AG09319 (cell line): Measurements from ENCODE around the gene SURF6.

ENCODE experiments used
- DNase-seq: peaks from one replicate; pipeline ENCODE4 v3.0.0-alpha.2; 2010; ENCODE audit warnings: low read depth; ENCODE audit errors: extremely low read depth
- CTCF ChIP-seq: IDR thresholded peaks from 2 replicates; pipeline ENCODE4 v1.5.1; 2011; ENCODE audit warnings: low read depth, mild to moderate bottlenecking, inconsistent platforms, low read length, moderate library complexity

Gene SURF6

GRCh38 chr9:133335924-133336811 is at the start of gene SURF6:
SURF6 (minus strand) TSS chr9:133336188; CDS start chr9:133336132, 56 bp downstream.
- TF ChIP-seq CTCF: no peak
- peak; percentile 58 for DNase-seq

DNA sequence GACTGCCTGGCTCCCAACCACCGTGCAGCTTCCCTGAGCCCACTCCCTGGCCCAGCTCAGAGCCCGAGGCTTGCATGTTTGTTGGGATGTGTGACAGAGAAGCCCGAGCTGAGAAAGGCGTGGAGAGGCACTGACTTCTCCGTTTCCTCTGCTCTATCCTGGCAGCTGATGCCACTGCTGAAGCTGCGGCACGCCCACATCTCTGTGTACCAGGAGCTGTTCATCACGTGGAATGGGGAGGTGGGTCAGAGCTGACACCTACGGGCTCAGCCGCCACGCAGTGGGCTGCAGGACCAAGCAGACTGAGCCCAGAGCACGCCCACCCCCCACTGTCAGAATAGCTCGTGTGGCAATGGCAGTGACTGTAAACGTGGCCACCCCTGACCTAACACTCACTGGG is 49.5 kb upstream of the SURF6 start:
- TF ChIP-seq CTCF: no peak
- no peak for DNase-seq

- no peak for DNase-seq
- TF ChIP-seq CTCF: no peak
Observed at GRCh38 chr9:133384736-133385321, 48.8 kb upstream of the SURF6 start.

DNA sequence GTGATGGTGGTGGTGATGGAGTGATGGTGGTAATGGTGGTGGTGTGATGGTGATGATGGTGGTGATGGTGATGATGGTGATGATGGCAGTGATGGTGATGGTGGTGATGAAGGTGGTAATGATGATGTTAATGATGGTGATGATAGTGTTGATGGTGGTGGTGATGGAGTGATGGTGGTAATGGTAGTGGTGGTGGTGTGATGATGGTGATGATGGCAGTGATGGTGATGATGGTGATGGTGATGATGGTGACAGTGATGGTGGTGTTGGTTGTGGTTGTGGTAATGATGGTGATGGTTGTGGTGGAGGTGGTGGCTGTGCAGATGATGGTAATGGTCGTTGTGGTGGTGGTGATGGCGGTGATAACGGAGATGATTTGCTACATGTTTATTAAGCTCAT is 47.5 kb upstream of the SURF6 start:
- TF ChIP-seq CTCF: no peak
- no peak for DNase-seq

DNA sequence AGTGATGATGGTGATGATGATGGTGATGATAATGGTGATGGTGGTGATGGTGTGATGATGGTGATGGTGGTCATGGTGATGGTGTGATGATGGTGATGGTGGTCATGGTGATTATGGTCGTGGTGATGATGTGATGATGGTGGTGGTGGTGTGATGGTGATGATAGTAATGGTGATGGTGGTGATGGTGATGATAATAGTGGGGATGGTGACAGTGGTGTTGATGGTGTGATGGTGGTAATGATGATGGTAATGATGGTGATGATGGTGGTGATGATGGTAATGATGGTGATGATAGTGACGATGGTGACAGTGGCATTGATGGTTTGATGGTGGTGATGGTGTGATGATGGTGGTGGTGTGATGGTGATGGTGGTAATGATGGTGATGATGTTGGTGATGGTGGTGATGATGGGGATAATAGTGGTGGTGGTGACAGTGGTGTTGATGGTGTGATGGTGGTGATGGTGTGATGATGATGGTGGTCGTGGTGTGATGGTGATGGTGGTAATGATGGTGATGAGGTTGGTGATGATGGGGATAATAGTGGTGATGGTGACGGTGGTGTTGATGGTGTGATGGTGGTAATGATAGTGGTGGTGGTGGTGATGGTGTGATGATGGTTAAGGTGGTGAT is 46.6 kb upstream of the SURF6 start:
- DNase-seq: no peak
- no peak for TF ChIP-seq CTCF

DNA sequence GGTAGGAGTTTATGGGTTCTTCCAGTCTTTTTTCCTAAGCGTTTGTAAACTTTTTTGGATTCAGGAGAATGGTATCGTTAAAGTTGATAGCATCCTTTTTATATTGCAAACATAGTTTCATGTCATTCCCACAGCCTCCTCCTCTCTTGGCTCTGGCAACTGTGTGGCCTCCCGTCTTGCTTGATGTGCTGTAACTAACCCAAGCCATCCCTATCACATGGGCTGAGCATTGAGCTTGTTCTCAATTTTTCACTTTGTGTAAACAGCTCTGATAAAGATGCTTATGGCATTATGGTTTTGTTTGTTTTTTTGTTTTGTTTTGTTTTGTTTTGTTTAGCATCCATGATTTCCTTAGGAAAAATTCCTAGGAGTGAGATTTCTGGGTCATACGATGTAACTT is 44.7 kb upstream of the SURF6 start:
- no peak for DNase-seq
- TF ChIP-seq CTCF: no peak
